Left ventricle myocardium inferior (tissue), 1 donor: ENCODE data around the gene SLC26A2. TPM values are rescaled to one million over a fixed set of nuclear protein-coding genes. Genes with fewer than 3 reads are reported as not detected.

ENCODE experiments used
- DNase-seq: peaks from one replicate; pipeline ENCODE4 v3.0.0-alpha.2; 2020
- H3K27ac ChIP-seq: fragments of 200-600 bp; replicated peaks from 2 replicates; pipeline ENCODE4 v1.8.0; 2021
- H3K27me3 ChIP-seq: fragments of 200-600 bp; 2 replicates; pipeline ENCODE4 v1.8.0; 2021; ENCODE audit warnings: low read depth
- H3K36me3 ChIP-seq: fragments of 200-600 bp; 2 replicates; pipeline ENCODE4 v1.8.0; 2021
- H3K4me1 ChIP-seq: fragments of 200-600 bp; 2 replicates; pipeline ENCODE4 v1.8.0; 2021
- H3K4me3 ChIP-seq: fragments of 200-600 bp; 2 replicates; pipeline ENCODE4 v1.8.0; 2021; ENCODE audit warnings: mild to moderate bottlenecking, moderate library complexity
- H3K9me3 ChIP-seq: fragments of 200-600 bp; replicated peaks from 2 replicates; pipeline ENCODE4 v1.8.0; 2021
- CTCF ChIP-seq: fragments of 200-600 bp; IDR thresholded peaks from 2 replicates; pipeline ENCODE4 v1.8.0; 2021; ENCODE audit warnings: antibody characterized with exemption, mild to moderate bottlenecking, borderline replicate concordance
- intact Hi-C: fragments of 100-400 bp; cut with micrococcal nuclease; formaldehyde crosslinking; loops from one replicate; pipeline ENCODE4 v1.11.0; 2022
- total RNA-seq: library from RNA; stranded (reverse); fragmentation: NEBNext Ultra II Directional; extraction: Animal tissue kit (Norgen Biotek cat#: 25700); gene quantifications from one replicate; pipeline ENCODE4 v1.2.1, GENCODE V29; 2021
- donor health status: DM: no; HTN: yes; CAD: no; lungs with severe emphysema.

SLC26A2 gene
- total RNA-seq, 1 donor from 2014 or later, result 4.1 TPM

DNA sequence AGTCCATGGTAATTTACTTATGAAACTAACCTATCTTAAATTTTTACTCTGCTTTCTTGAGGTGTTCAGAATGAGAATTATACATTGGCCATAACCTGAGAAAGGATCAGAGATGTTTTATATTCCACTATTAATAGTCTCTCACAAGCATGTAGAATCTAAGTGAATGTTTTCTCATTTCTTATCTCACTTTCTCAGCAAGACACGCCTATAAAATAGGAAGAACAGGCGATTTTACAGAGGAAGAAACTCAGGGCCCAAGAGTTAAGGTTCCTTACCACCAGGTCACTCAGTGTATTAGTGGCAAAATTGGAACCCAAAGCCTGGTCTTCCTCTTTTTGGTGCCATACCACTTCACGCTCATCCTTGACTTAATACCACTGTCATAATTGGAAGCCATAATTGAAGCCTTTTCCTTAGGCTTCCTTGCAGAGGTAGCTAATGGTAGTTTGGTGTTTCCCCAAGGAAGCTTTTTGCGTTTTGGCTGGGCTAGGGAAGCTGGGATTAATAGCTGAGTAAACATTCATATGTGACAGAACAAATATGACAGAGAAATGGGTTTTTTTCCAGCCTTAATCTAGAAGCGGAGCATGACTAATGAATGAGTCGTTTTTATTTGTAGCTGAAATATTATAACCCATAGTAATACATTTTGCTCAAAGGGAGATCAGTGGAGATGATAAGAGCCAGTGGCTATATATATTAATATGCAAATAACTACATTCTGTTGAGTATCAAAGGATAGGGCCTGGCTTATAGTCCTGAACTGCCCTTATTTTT lies 56.9 kb downstream of the SLC26A2 start:
- intact Hi-C loops, result no loop called here
- Histone ChIP-seq H3K27me3 (no peaks in the 10 kb centered on the region), H3K27ac (no peak overlapping the region), H3K4me1 (peaks cover 22% of the 10 kb centered on the region), H3K9me3 (peaks cover 17% of the 10 kb centered on the region), H3K36me3 (peaks cover 89% of the 10 kb centered on the region), H3K4me3 (no peak overlapping the region)
- DNase-seq, result no peak
- TF ChIP-seq CTCF, result no peak

GRCh38 chr5:150020249-150020648 lies 59.7 kb downstream of the SLC26A2 start:
- Histone ChIP-seq H3K36me3 (peaks cover 77% of the 10 kb centered on the region), H3K9me3 (peaks cover 13% of the 10 kb centered on the region), H3K4me3 (no peak overlapping the region), H3K27ac (peak overlapping the region; percentile 86), H3K4me1 (peaks cover 50% of the 10 kb centered on the region), H3K27me3 (no peaks in the 10 kb centered on the region)
- TF ChIP-seq CTCF, result no peak
- intact Hi-C loops, result loop anchor here (10.0 kb wide), 1 partner anchor 195 kb away; no protein-coding TSS in a partner anchor
- DNase-seq, result no peak

GRCh38 chr5:150021491-150022157 lies 61.1 kb downstream of the SLC26A2 start:
- peaks cover 2% of the 10 kb centered on the region for H3K9me3 ChIP-seq
- peak; percentile 34 for DNase-seq
- peaks cover 77% of the 10 kb centered on the region for H3K36me3 ChIP-seq
- no peak for TF ChIP-seq CTCF
- intact Hi-C loops, result loop anchor here (10.0 kb wide), 1 partner anchor 193 kb away; no protein-coding TSS in a partner anchor
- H3K27me3 ChIP-seq, result no peaks in the 10 kb centered on the region
- H3K4me3 ChIP-seq, result peak overlapping the region; percentile 32
- H3K4me1 ChIP-seq, result peaks cover 56% of the 10 kb centered on the region
- peak overlapping the region; percentile 86 for H3K27ac ChIP-seq

DNA sequence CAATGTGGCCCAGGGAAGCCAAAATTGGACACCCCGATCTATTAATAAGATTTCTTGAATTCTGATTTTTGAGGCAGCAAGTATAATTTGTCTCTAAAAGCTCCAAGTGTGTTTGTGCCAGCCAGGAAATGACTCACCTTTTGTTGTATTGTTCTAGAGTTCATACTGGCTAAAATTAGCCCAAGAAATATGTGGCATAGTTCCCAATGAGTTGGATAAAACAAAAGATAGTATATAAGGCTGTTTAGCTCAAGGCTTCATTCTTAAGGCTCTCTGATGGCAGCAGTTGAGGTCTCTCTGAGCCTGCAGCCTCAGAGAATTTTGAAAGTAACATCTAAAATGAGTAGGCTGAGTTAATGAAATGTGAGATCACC lies 61.6 kb downstream of the SLC26A2 start:
- peak overlapping the region; percentile 32 for H3K4me3 ChIP-seq
- peaks cover 77% of the 10 kb centered on the region for H3K36me3 ChIP-seq
- H3K27me3 ChIP-seq, result no peaks in the 10 kb centered on the region
- TF ChIP-seq CTCF, result no peak
- H3K9me3 ChIP-seq, result no peaks in the 10 kb centered on the region
- peak overlapping the region; percentile 86 for H3K27ac ChIP-seq
- no peak for DNase-seq
- peaks cover 60% of the 10 kb centered on the region for H3K4me1 ChIP-seq
- intact Hi-C loops, result loop anchor here (10.0 kb wide), 1 partner anchor 193 kb away; no protein-coding TSS in a partner anchor

- peaks cover 81% of the 10 kb centered on the region for H3K36me3 ChIP-seq
- H3K9me3 ChIP-seq, result no peaks in the 10 kb centered on the region
- no peak for TF ChIP-seq CTCF
- peak overlapping the region; percentile 86 for H3K27ac ChIP-seq
- peaks cover 60% of the 10 kb centered on the region for H3K4me1 ChIP-seq
- H3K4me3 ChIP-seq, result peak overlapping the region; percentile 32
- no peak for DNase-seq
- intact Hi-C loops, result loop anchor here (10.0 kb wide), 1 partner anchor 192 kb away; no protein-coding TSS in a partner anchor
- no peaks in the 10 kb centered on the region for H3K27me3 ChIP-seq
These were observed 62.1 kb downstream of the SLC26A2 start for GRCh38 chr5:150022681-150023080.
